ENCODE results near the gene BTF3L4.

DNA sequence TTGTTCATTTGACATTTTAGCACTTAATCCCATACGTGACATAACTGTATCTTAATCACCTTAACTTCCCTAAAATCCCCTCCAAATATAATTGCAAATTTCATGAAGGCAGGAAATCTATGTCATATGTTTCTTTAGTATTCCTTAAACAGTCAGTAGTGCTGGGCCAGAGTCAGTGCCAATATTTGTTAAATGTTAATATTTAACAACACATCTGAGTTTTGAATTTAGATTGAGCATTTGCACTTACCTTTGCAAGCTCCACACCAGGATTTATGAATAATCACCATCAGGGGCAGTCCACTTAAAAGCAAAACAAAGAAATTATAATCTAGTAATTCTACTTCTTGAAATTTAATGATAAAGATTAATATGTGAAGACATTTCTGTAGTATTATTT is 27.8 kb upstream of the BTF3L4 start:
- TF ChIP-seq, protein P1, sequence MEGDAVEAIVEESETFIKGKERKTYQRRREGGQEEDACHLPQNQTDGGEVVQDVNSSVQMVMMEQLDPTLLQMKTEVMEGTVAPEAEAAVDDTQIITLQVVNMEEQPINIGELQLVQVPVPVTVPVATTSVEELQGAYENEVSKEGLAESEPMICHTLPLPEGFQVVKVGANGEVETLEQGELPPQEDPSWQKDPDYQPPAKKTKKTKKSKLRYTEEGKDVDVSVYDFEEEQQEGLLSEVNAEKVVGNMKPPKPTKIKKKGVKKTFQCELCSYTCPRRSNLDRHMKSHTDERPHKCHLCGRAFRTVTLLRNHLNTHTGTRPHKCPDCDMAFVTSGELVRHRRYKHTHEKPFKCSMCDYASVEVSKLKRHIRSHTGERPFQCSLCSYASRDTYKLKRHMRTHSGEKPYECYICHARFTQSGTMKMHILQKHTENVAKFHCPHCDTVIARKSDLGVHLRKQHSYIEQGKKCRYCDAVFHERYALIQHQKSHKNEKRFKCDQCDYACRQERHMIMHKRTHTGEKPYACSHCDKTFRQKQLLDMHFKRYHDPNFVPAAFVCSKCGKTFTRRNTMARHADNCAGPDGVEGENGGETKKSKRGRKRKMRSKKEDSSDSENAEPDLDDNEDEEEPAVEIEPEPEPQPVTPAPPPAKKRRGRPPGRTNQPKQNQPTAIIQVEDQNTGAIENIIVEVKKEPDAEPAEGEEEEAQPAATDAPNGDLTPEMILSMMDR (IDR thresholded peaks at IDR 0.05) = no peak
- TF ChIP-seq POLR2A (IDR thresholded peaks at IDR 0.05) (no peak), POLR2AphosphoS5 (IDR thresholded peaks at IDR 0.05) (no peak), EP300 (IDR thresholded peaks at IDR 0.05) (no peak)
